Amniotic epithelial cell (primary cell): ENCODE measurements around the gene AHR.
A peak's percentile ranks its signal among the peaks of the same experiment; 100 is the strongest.
"Not testable (repeated sequence)": the region's sequence is repeated elsewhere in the genome, so short reads cannot be mapped to it uniquely, and the experiment has no call there.

Source experiments
- DNase-seq: peaks from one replicate; pipeline ENCODE4 v3.0.0-alpha.2; 2010; ENCODE audit warnings: low read depth

AHR gene

GRCh38 chr7:17376595-17376994 is 78.1 kb downstream of the AHR start:
- no peak for DNase-seq

GRCh38 chr7:17380736-17381662 is 82.5 kb downstream of the AHR start:
- peak; percentile 21 for DNase-seq

GRCh38 chr7:17382408-17383354 is 84.2 kb downstream of the AHR start:
- DNase-seq = not testable (repeated sequence)

- DNase-seq = no peak
Measured at GRCh38 chr7:17384400-17384799, 85.9 kb downstream of the AHR start.

- DNase-seq = no peak
Measured at GRCh38 chr7:17385612-17386011, 87.2 kb downstream of the AHR start.

GRCh38 chr7:17390392-17390791 is 91.9 kb downstream of the AHR start:
- no peak for DNase-seq

GRCh38 chr7:17391366-17391765 is 92.9 kb downstream of the AHR start:
- no peak for DNase-seq

GRCh38 chr7:17392846-17393245 is 94.4 kb downstream of the AHR start:
- DNase-seq = peak; percentile 97

- DNase-seq = not testable (repeated sequence)
Measured at GRCh38 chr7:17394563-17394962, 96.1 kb downstream of the AHR start.
